ENCODE results near the gene RFT1.
A peak's percentile ranks its signal among the peaks of the same experiment; 100 is the strongest.
"Not testable (repeated sequence)": the region's sequence is repeated elsewhere in the genome, so short reads cannot be mapped to it uniquely, and the experiment has no call there.

RFT1 gene

GRCh38 chr3:53163444-53164387 lies 33.5 kb upstream of the RFT1 start:
- no peak for DNase-seq

- DNase-seq, result peak; percentile 50
Observed at GRCh38 chr3:53162672-53163443, 32.6 kb upstream of the RFT1 start.

- peak; percentile 36 for DNase-seq
Observed at GRCh38 chr3:53161820-53162671, 31.8 kb upstream of the RFT1 start.

- DNase-seq, result no peak
Observed at GRCh38 chr3:53161450-53161819, 31.2 kb upstream of the RFT1 start.

- DNase-seq, result peak; percentile 70
Observed at GRCh38 chr3:53160660-53161449, 30.6 kb upstream of the RFT1 start, which contains the start of gene PRKCD. PRKCD (plus strand) TSS chr3:53161209; CDS start chr3:53178423, 17,214 bp downstream.

- no peak for DNase-seq
Observed at GRCh38 chr3:53160061-53160659, 29.9 kb upstream of the RFT1 start.

GRCh38 chr3:53159156-53160060 lies 29.2 kb upstream of the RFT1 start:
- DNase-seq, result no peak

GRCh38 chr3:53158765-53159155 lies 28.5 kb upstream of the RFT1 start:
- no peak for DNase-seq

GRCh38 chr3:53157974-53158580 lies 27.8 kb upstream of the RFT1 start:
- no peak for DNase-seq

- DNase-seq, result no peak
Observed at GRCh38 chr3:53156368-53156834, 26.2 kb upstream of the RFT1 start.

GRCh38 chr3:53155760-53156159 lies 25.5 kb upstream of the RFT1 start:
- DNase-seq, result no peak

- DNase-seq, result no peak
Observed at GRCh38 chr3:53154881-53155285, 24.6 kb upstream of the RFT1 start.

- DNase-seq, result no peak
Observed at GRCh38 chr3:53153980-53154379, 23.7 kb upstream of the RFT1 start.

GRCh38 chr3:53153264-53153823 lies 23.1 kb upstream of the RFT1 start:
- no peak for DNase-seq

- DNase-seq, result no peak
Observed at GRCh38 chr3:53151870-53152660, 21.8 kb upstream of the RFT1 start.

- DNase-seq, result no peak
Observed at GRCh38 chr3:53151465-53151864, 21.2 kb upstream of the RFT1 start.

- DNase-seq, result not testable (repeated sequence)
Observed at GRCh38 chr3:53151086-53151438, 20.8 kb upstream of the RFT1 start.

GRCh38 chr3:53150247-53151085 lies 20.2 kb upstream of the RFT1 start:
- DNase-seq, result no peak

Measured in central memory CD4-positive, alpha-beta T cell (primary cell).